ENCODE data around the gene BCAN. TPM values are rescaled to one million over a fixed set of nuclear protein-coding genes. Genes with fewer than 3 reads are reported as not detected.

BCAN gene
- total and polyA plus RNA-seq, 2 of the 4 experiments (the other 2 are of a cell fraction) = 0.07 TPM; not detected in 1

- H2BK120ac ChIP-seq (ENCODE audit: low read depth, low read length) = no peak overlapping the region
- no peak overlapping the region for H2BK5ac ChIP-seq (ENCODE audit: low read depth, low read length, poor library complexity, severe bottlenecking)
- in situ Hi-C loops (cut with MboI; ENCODE audit: low sequenced_read_pairs) (no loop called here), intact Hi-C loops (cut with micrococcal nuclease) (no loop called here), dilution Hi-C loops (cut with HindIII; ENCODE audit: low sequenced_read_pairs, unreplicated experiment) (no loop called here)
- H4K20me1 ChIP-seq (ENCODE audit: insufficient read depth, low read length) = peaks cover 18% of the 10 kb centered on the region; the same call in 1 of the 2 replicates
- H2AFZ ChIP-seq (replicated peaks; ENCODE audit: low read length, poor library complexity) = no peak overlapping the region
- no peaks in the 10 kb centered on the region for H3K9me1 ChIP-seq (ENCODE audit: insufficient read depth, low read length)
- no CpG with 5 or more reads among the region's 3 CpGs for WGBS, 2 experiments (ENCODE audit: extremely low coverage in 2 of 2, insufficient read length in 1 of 2)
- no peak overlapping the region for H4K8ac ChIP-seq (ENCODE audit: low read depth in 2 of 2, low read length in 2 of 2)
- CTCF ChIA-PET = no interaction called here
- no peak overlapping the region for H3K4ac ChIP-seq (ENCODE audit: low read depth, low read length)
- H4K5ac ChIP-seq (ENCODE audit: low read depth, low read length) = no peak overlapping the region
- H2BK20ac ChIP-seq (ENCODE audit: low read depth, low read length) = no peak overlapping the region
- H3K4me2 ChIP-seq (ENCODE audit: low read depth, low read length) = no peak overlapping the region
- no peak for ATAC-seq (ENCODE audit: low read depth)
- DNase-seq = no peak
- no peak overlapping the region for H3K56ac ChIP-seq (ENCODE audit: extremely low read depth, insufficient read depth, low read length)
- H2AK5ac ChIP-seq (ENCODE audit: low read depth, low read length) = no peak overlapping the region
- no peak overlapping the region for H3K23ac ChIP-seq (ENCODE audit: low read depth, low read length)
- no peaks in the 10 kb centered on the region for H3K79me1 ChIP-seq (ENCODE audit: low read depth in 1 of 2, low read length in 2 of 2)
- no peaks in the 10 kb centered on the region; the same call in 1 of the 2 replicates for H3K4me1 ChIP-seq (ENCODE audit: control insufficient read depth, insufficient read depth, low read length)
- TF ChIP-seq BHLHE40 (IDR thresholded peaks at IDR 0.05; ENCODE audit: low read depth, low read length) (no peak), USF2 (IDR thresholded peaks at IDR 0.05; ENCODE audit: low read depth, low read length) (no peak), CHD1 (IDR thresholded peaks at IDR 0.05; ENCODE audit: low read depth, low read length) (no peak), MAZ (IDR thresholded peaks at IDR 0.05; ENCODE audit: borderline replicate concordance, low read depth, low read length) (no peak), SMC3 (IDR thresholded peaks at IDR 0.05; ENCODE audit: low read depth, low read length) (no peak)
- no peaks in the 10 kb centered on the region for H3K36me3 ChIP-seq (ENCODE audit: control insufficient read depth, insufficient read depth, low read length)
- no peak overlapping the region for H2BK15ac ChIP-seq (ENCODE audit: low read depth, low read length)
- POLR2A ChIA-PET (ENCODE audit: unreplicated experiment) = no interaction called here
- no peak overlapping the region for H3K4me3 ChIP-seq (ENCODE audit: insufficient read depth, low read depth, low read length)
- H3K9ac ChIP-seq (ENCODE audit: low read depth, low read length) = no peak overlapping the region
- 0 out of 2 replicates have a peak, but pooled peaks cover 1% of the 10 kb centered on the region for H3K9me3 ChIP-seq (ENCODE audit: control insufficient read depth, insufficient read depth, low read length)
- no TSS peak for BruUV-seq (replicated peaks)
- H3K18ac ChIP-seq (ENCODE audit: low read depth, low read length) = no peak overlapping the region
- no peak overlapping the region for H4K91ac ChIP-seq (ENCODE audit: insufficient read depth, low read depth, low read length)
- H3K27me3 ChIP-seq (ENCODE audit: control insufficient read depth, insufficient read depth, low read length) = peaks cover 96% of the 10 kb centered on the region
- no peak overlapping the region for H2AK9ac ChIP-seq (replicated peaks; ENCODE audit: low read depth, low read length, poor library complexity)
- no peak overlapping the region for H3K14ac ChIP-seq (replicated peaks; ENCODE audit: low read depth, low read length)
- H3K27ac ChIP-seq (ENCODE audit: insufficient read depth, low read length) = no peak overlapping the region
These were observed 3.1 kb downstream of the BCAN start for GRCh38 chr1:156645056-156645455.

All from IMR-90 (cell line).